SJCRH30 (cell line): ENCODE measurements around the gene USH2A. TPM values are rescaled to one million over a fixed set of nuclear protein-coding genes. Genes with fewer than 3 reads are reported as not detected.

Source experiments
- DNase-seq, 2 experiments: peaks; one replicate each; pipeline ENCODE4 v3.0.0-alpha.2; 2015 to 2020
- H3K27ac ChIP-seq: fragments of 250-450 bp; sonication (Bioruptor Pico); 2 replicates; pipeline ENCODE4 v1.5.1; 2020; ENCODE audit warnings: mild to moderate bottlenecking, moderate library complexity
- H3K27me3 ChIP-seq: fragments of 250-450 bp; sonication (Bioruptor Pico); 2 replicates; pipeline ENCODE4 v1.5.1; 2020; ENCODE audit warnings: mild to moderate bottlenecking, moderate library complexity
- H3K36me3 ChIP-seq: fragments of 250-450 bp; sonication (Bioruptor Pico); 2 replicates; pipeline ENCODE4 v1.5.1; 2020; ENCODE audit warnings: mild to moderate bottlenecking, moderate library complexity
- H3K4me1 ChIP-seq: fragments of 250-450 bp; sonication (Bioruptor Pico); 2 replicates; pipeline ENCODE4 v1.5.1; 2020; ENCODE audit warnings: mild to moderate bottlenecking, moderate library complexity
- H3K4me3 ChIP-seq: fragments of 250-450 bp; sonication (Bioruptor Pico); 2 replicates; pipeline ENCODE4 v1.5.1; 2020; ENCODE audit warnings: mild to moderate bottlenecking, moderate library complexity
- H3K9me3 ChIP-seq: fragments of 250-450 bp; sonication (Bioruptor Pico); replicated peaks from 2 replicates; pipeline ENCODE4 v1.5.1; 2020; ENCODE audit warnings: mild to moderate bottlenecking, moderate library complexity
- total RNA-seq: library from RNA; depleted of rRNA; stranded (reverse); fragments of >200 nt; shearing (Covaris generic); gene quantifications from 2 replicates; pipeline ENCODE4 v1.2.3, GENCODE V29; 2014

Gene USH2A
- total RNA-seq, 1 experiment from 2014 or later = 0.02 TPM

DNA sequence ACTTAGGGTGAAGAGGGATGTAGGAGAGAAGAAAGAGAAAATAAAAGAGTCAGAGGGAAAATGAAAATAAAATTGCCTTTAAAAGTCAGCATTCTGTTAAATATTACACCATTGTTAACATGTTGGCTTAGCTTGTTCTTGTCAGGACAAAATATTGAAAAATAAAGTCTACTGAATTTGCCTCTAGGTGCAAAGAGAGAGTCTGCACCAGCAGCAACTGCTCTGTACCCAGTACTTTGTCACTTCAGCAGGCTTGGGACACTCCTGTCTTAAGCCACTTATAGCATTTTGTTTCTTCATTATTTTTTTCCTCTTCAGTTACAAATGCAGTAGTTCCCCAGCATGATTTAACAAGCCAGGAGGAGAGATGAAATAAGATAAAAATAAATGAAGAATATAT lies 11.0 kb upstream of the USH2A start:
- no peaks in the 10 kb centered on the region for H3K27me3 ChIP-seq
- H3K9me3 ChIP-seq = no peaks in the 10 kb centered on the region
- DNase-seq = no peak
- no peak overlapping the region for H3K27ac ChIP-seq
- no peaks in the 10 kb centered on the region for H3K4me1 ChIP-seq
- H3K4me3 ChIP-seq = no peak overlapping the region
- no peaks in the 10 kb centered on the region for H3K36me3 ChIP-seq

DNA sequence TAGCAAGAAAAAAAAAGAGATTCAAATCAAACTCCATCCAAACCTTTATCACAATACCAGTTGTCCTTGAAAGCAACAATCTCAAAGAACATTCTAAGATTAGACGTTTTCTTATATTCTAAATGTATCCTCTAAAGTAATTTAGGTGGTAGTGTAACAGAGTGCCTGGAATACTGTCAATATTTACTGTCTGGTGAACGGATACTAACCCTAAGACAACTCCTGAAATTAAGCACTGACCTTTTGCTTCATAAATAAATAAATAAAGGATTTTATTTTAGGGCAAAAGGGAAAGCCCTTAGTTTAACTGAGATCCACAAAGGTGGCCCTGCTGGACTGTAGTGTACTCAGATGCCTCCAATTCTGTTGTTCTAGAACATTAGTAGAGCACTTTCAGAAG lies 9.9 kb upstream of the USH2A start:
- no peak overlapping the region for H3K4me3 ChIP-seq
- no peak for DNase-seq
- no peaks in the 10 kb centered on the region for H3K9me3 ChIP-seq
- no peaks in the 10 kb centered on the region for H3K36me3 ChIP-seq
- H3K4me1 ChIP-seq = no peaks in the 10 kb centered on the region
- H3K27me3 ChIP-seq = no peaks in the 10 kb centered on the region
- no peak overlapping the region for H3K27ac ChIP-seq

DNA sequence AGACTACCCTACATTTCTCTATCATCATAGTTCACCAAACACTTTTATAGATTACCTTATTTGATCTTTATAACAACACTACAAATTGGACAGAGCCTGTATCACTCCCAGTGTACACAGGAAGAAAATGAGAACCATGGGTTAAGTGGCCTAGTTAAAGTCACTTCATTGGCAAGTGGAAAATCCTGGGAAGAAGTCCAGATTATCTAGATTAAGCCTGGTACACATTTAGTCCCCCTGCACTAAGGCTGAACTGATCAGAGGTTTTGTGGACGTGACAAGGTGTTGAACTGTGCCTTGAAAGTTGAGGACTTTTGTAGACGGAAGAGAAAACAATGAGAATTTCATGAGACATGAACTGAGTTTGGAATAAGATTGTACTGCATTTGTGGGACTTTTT lies 7.5 kb upstream of the USH2A start:
- Histone ChIP-seq H3K4me1 (no peaks in the 10 kb centered on the region), H3K4me3 (no peak overlapping the region), H3K36me3 (no peaks in the 10 kb centered on the region), H3K27ac (no peak overlapping the region), H3K9me3 (no peaks in the 10 kb centered on the region), H3K27me3 (no peaks in the 10 kb centered on the region)
- no peak for DNase-seq

DNA sequence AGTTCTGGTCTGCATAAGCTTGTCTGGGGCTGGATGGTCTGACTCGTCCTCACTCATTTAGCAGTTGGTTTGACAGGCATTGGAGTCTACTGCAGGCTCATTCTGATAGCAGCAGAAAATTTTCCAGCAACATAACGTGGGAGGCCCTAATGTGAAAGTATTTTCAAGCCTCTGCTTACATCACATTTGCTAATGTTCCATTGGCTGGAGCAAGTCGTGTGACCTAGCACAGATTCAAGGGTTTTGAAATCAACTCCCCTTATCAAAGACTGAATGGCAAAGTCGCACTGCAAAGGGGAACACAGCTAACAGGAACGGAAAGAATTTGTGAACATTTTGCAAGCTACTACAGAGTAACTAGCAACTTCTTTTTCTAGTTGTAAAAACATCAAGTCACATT lies 2.3 kb upstream of the USH2A start:
- Histone ChIP-seq H3K27me3 (no peaks in the 10 kb centered on the region), H3K36me3 (no peaks in the 10 kb centered on the region), H3K9me3 (no peaks in the 10 kb centered on the region), H3K4me3 (no peak overlapping the region), H3K4me1 (no peaks in the 10 kb centered on the region), H3K27ac (no peak overlapping the region)
- no peak for DNase-seq

- DNase-seq = no peak
- Histone ChIP-seq H3K4me3 (no peak overlapping the region), H3K36me3 (no peaks in the 10 kb centered on the region), H3K4me1 (no peaks in the 10 kb centered on the region), H3K27ac (no peak overlapping the region), H3K27me3 (no peaks in the 10 kb centered on the region), H3K9me3 (no peaks in the 10 kb centered on the region)
Measured at GRCh38 chr1:216420746-216421145, 2.5 kb downstream of the USH2A start.

DNA sequence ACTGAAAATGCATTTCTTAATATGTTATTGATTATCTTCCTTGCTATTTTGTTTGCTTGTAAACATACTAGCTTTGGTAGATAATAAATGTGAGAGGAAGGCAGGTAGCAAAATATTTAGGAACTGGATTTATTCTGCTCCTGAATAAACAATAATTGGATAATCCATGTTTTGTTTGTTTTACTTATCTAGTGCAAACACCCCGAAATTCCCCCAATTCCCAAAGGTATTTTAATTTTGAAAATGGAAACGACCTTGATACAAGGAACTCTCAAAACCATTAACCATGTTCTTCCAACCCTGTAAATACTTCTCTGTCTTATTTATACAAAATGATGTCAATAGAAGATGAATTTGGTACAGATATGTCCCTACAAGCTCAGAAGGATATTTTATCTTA lies 3.0 kb downstream of the USH2A start:
- H3K36me3 ChIP-seq = no peaks in the 10 kb centered on the region
- H3K27ac ChIP-seq = no peak overlapping the region
- peak in 1 of 2 experiments; percentile 11 for DNase-seq

GRCh38 chr1:216416488-216416887 lies 6.8 kb downstream of the USH2A start:
- H3K36me3 ChIP-seq = no peaks in the 10 kb centered on the region
- H3K4me1 ChIP-seq = no peaks in the 10 kb centered on the region
- no peak overlapping the region for H3K4me3 ChIP-seq
- no peaks in the 10 kb centered on the region for H3K9me3 ChIP-seq
- no peak for DNase-seq
- no peaks in the 10 kb centered on the region for H3K27me3 ChIP-seq
- H3K27ac ChIP-seq = no peak overlapping the region

More for the DNA sequence above, 3.0 kb downstream of the USH2A start:
- no peak overlapping the region for H3K4me3 ChIP-seq
- no peaks in the 10 kb centered on the region for H3K27me3 ChIP-seq
- no peaks in the 10 kb centered on the region for H3K4me1 ChIP-seq
- H3K9me3 ChIP-seq = no peaks in the 10 kb centered on the region

DNA sequence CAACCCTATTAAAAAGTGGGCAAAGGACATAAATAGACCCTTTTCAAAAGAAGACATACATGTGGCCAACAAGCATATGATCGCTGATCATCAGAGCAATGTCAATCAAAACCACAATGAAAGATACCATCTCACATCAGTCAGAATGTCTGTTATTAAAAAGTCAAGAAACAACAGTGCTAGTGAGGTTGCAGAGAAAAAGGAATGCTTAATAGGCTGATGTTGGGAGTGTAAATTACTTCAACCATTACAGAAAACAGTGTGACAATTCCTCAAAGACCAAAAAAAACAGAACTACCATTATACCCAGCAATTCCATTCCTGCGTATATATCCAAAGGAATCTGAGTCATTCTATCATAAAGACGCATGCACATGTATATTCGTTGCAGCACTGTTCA lies 13.2 kb downstream of the USH2A start:
- Histone ChIP-seq H3K9me3 (no peaks in the 10 kb centered on the region), H3K4me1 (no peaks in the 10 kb centered on the region), H3K27ac (no peak overlapping the region), H3K36me3 (no peaks in the 10 kb centered on the region), H3K27me3 (no peaks in the 10 kb centered on the region), H3K4me3 (no peak overlapping the region)
- DNase-seq = no peak

DNA sequence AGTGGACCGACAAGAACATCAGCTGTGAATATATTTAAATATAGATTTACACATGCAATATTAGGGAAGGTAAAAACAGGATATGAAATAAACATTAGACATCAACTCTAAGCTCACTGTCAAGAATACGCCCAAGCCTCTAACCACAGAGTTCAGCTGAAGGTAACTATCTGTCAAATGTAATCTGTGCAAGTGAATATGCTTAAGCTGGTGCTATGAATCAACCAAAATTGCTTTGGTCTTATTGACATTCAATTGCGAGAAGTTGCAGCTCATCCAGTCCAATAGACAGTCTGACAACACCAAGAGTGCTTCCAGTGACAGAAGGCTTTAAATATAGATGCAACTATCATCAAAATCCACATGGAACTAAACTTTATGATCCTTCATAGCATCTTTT lies 32.3 kb downstream of the USH2A start:
- no peak overlapping the region for H3K4me3 ChIP-seq
- no peaks in the 10 kb centered on the region for H3K36me3 ChIP-seq
- no peak for DNase-seq
- no peaks in the 10 kb centered on the region for H3K9me3 ChIP-seq
- no peaks in the 10 kb centered on the region for H3K4me1 ChIP-seq
- H3K27ac ChIP-seq = no peak overlapping the region
- no peaks in the 10 kb centered on the region for H3K27me3 ChIP-seq

DNA sequence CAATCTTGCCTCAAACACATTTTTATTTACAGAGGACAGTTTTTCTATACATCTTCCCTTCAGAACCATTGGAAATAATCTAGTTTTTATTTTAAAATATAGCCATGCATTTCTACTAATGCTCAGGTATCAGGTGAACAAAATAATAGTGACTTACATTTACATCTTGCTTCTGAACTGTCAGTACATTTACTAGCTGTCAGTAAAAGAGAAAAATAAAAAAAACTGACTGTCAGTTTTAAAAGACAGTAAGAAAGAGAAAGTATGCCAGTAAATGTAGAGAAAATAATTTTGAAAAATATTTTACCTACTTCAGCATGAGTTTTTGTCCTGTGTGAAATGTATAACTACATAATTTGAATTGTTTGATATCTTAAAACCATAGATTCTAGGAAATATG lies 33.5 kb downstream of the USH2A start:
- H3K27me3 ChIP-seq = no peaks in the 10 kb centered on the region
- H3K36me3 ChIP-seq = no peaks in the 10 kb centered on the region
- DNase-seq = no peak
- no peak overlapping the region for H3K27ac ChIP-seq
- no peaks in the 10 kb centered on the region for H3K4me1 ChIP-seq
- H3K9me3 ChIP-seq = no peaks in the 10 kb centered on the region
- no peak overlapping the region for H3K4me3 ChIP-seq

- no peaks in the 10 kb centered on the region for H3K9me3 ChIP-seq
- no peaks in the 10 kb centered on the region for H3K27me3 ChIP-seq
- no peak overlapping the region for H3K4me3 ChIP-seq
- H3K27ac ChIP-seq = no peak overlapping the region
- no peaks in the 10 kb centered on the region for H3K36me3 ChIP-seq
- DNase-seq = no peak
- H3K4me1 ChIP-seq = no peaks in the 10 kb centered on the region
Measured at GRCh38 chr1:216388558-216388957, 34.7 kb downstream of the USH2A start.

DNA sequence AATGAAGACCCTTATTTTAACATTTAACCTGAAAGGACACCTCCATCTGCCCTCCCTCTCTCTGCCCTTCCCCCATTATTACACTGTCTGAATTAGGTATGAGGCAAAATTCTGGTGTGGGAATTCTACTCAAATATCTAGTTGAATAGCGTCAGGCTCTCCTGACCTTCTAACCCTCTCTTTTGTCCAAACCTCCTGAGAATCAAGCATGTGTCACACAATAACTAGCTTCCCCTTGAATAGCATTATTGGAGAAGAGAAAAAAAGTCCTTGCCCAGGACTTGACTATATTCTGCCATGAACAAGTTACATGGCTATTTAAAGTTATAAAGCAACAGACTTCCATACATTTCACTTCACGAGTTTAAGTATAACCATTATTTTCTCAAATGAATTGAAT lies 35.5 kb downstream of the USH2A start:
- no peaks in the 10 kb centered on the region for H3K36me3 ChIP-seq
- H3K4me3 ChIP-seq = no peak overlapping the region
- H3K27ac ChIP-seq = no peak overlapping the region
- H3K4me1 ChIP-seq = no peaks in the 10 kb centered on the region
- no peak for DNase-seq
- no peaks in the 10 kb centered on the region for H3K9me3 ChIP-seq
- H3K27me3 ChIP-seq = no peaks in the 10 kb centered on the region

DNA sequence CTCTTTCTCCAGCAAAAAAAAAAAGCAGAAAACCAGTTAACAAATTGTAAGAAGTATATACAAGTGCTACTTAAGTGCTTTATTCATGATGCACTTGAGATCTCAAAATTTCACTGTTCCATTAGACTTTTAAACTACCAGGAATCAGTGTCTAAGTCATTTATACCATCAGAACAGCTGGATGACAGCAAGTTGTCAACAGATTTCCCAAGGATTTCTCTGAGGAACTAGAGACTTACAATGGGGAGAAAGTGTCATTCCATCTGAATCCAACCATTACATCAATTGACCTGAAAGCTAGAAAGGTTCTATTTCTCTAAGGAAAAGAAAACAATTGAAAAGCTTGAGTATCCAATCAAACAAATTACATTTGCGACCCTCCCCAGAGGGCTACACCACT lies 43.8 kb downstream of the USH2A start:
- Histone ChIP-seq H3K9me3 (no peaks in the 10 kb centered on the region), H3K36me3 (no peaks in the 10 kb centered on the region), H3K4me1 (no peaks in the 10 kb centered on the region), H3K27me3 (no peaks in the 10 kb centered on the region), H3K27ac (no peak overlapping the region), H3K4me3 (no peak overlapping the region)
- DNase-seq = no peak

GRCh38 chr1:216368249-216368648 lies 55.0 kb downstream of the USH2A start:
- Histone ChIP-seq H3K4me3 (no peak overlapping the region), H3K27ac (no peak overlapping the region), H3K36me3 (no peaks in the 10 kb centered on the region), H3K27me3 (no peaks in the 10 kb centered on the region), H3K4me1 (no peaks in the 10 kb centered on the region), H3K9me3 (no peaks in the 10 kb centered on the region)
- DNase-seq = no peak

DNA sequence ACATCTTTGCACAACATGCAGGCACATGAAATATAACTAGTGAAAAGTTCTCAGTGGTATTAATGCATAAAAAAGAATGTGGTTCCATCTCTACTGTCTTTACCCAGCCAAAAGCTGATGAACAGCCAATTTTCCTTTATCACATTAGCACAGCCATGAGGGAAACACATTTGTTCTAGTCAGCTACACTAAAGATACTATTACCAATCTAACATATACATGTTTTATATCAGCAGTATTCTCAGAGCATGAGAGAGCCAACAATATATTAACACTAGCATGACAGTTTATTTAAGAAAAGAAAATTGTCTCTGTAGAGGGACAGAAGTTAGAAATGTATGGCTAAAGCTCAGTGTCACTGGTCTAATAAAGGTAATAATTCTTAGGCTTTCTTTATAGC lies 56.3 kb downstream of the USH2A start:
- no peak overlapping the region for H3K27ac ChIP-seq
- no peaks in the 10 kb centered on the region for H3K36me3 ChIP-seq
- no peaks in the 10 kb centered on the region for H3K4me1 ChIP-seq
- no peaks in the 10 kb centered on the region for H3K9me3 ChIP-seq
- DNase-seq = no peak
- no peaks in the 10 kb centered on the region for H3K27me3 ChIP-seq
- H3K4me3 ChIP-seq = no peak overlapping the region

- Histone ChIP-seq H3K27me3 (no peaks in the 10 kb centered on the region), H3K27ac (no peak overlapping the region), H3K4me3 (no peak overlapping the region), H3K36me3 (no peaks in the 10 kb centered on the region), H3K4me1 (no peaks in the 10 kb centered on the region), H3K9me3 (0 out of 2 replicates have a peak, but pooled peaks cover 6% of the 10 kb centered on the region)
- DNase-seq = no peak
Measured at GRCh38 chr1:216356945-216357344, 66.3 kb downstream of the USH2A start.

DNA sequence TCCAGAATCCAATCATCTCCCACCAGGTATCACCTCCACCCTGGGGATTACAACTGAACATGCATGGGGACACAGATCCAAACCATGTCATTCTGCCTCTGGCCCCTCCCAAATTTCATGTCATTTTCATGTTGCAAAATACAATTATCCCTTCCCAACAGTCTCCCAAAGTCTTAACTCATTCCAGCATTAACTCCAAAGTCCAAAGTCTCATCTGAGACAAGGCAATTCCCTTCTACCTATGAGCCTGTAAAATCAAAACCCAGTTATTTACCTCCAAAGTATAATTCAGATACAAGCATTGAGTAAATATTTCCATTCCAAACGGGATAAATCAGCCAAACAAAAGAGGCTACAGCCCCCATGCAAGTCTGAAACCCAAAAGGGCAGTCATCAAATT lies 73.1 kb downstream of the USH2A start:
- Histone ChIP-seq H3K4me3 (no peak overlapping the region), H3K27ac (no peak overlapping the region), H3K36me3 (no peaks in the 10 kb centered on the region), H3K27me3 (no peaks in the 10 kb centered on the region), H3K9me3 (no peaks in the 10 kb centered on the region; the same call in none of the 2 replicates), H3K4me1 (peaks cover 31% of the 10 kb centered on the region)
- no peak for DNase-seq
